HCT116 (cell line): ENCODE data around the gene RHCE.

ENCODE experiments used
- CTCF ChIP-seq, 3 experiments: fragments of 200-600 bp in 1 of 3; sonication (generic) in 1 of 3; IDR thresholded peaks in 2 of 3; conservative IDR thresholded peaks in 1 of 3; 2 replicates each; pipeline ENCODE4 v1.5.1; 2012 to 2017; ENCODE audit warnings: low read depth in 2 of 3, low read length in 2 of 3, antibody characterized with exemption in 1 of 3, borderline replicate concordance in 1 of 3, control low read depth in 1 of 3, mild to moderate bottlenecking in 1 of 3, mixed read lengths in 1 of 3, mixed run types in 1 of 3, moderate library complexity in 1 of 3; ENCODE audit not compliant: insufficient read depth in 1 of 3
- RAD21 ChIP-seq: IDR thresholded peaks from 2 replicates; pipeline ENCODE4 v1.6.1; 2012; ENCODE audit warnings: low read depth, mild to moderate bottlenecking
- REST ChIP-seq: IDR thresholded peaks from 2 replicates; pipeline ENCODE4 v1.6.1; 2012; ENCODE audit warnings: low read depth
- ZBTB33 ChIP-seq: IDR thresholded peaks from 2 replicates; pipeline ENCODE4 v1.6.1; 2011; ENCODE audit warnings: mild to moderate bottlenecking, low read length, moderate library complexity; ENCODE audit not compliant: insufficient replicate concordance; ENCODE audit errors: extremely low read depth

GRCh38 chr1:25430967-25431881 lies 10.6 kb upstream of the RHCE start:
- no peak for TF ChIP-seq RAD21
- no peak for TF ChIP-seq REST
- no peak for TF ChIP-seq CTCF (IDR thresholded peaks at IDR 0.05 in 2 of 3, conservative IDR thresholded peaks at IDR 0.05 in 1 of 3; ENCODE audit: borderline replicate concordance in 1 of 3, insufficient read depth in 1 of 3, low read depth in 2 of 3, low read length in 2 of 3)
- no peak for TF ChIP-seq ZBTB33
